CD4-positive, alpha-beta T cell treated with Interleukin-4 for 4 hours (primary cell): ENCODE data around the gene CDH13.

Experiments used
- DNase-seq: peaks from one replicate; pipeline ENCODE4 v3.0.0-alpha.2; 2020

CDH13 gene

DNA sequence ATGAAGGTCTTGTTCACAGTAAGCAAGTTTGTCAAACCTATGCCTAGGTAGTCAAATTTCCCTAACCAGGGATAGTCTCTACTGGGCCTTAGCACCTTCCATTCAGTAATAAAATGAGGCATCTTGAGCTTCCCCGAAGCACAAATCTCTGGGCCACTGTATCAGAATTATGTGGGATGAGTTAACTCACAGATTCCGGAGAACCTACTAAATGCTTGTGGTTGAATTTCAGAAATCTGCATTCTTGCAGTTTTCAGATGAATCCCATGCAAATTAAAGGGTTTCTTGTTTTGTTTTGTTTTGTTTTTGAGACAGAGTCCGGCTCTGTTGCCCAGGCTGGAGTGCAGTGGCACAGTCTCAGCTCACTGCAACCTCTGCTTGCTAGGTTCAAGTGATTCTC lies 702.2 kb downstream of the CDH13 start:
- DNase-seq, result no peak

GRCh38 chr16:83329441-83329840 lies 702.7 kb downstream of the CDH13 start:
- DNase-seq, result no peak

GRCh38 chr16:83330251-83330650 lies 703.5 kb downstream of the CDH13 start:
- no peak for DNase-seq

DNA sequence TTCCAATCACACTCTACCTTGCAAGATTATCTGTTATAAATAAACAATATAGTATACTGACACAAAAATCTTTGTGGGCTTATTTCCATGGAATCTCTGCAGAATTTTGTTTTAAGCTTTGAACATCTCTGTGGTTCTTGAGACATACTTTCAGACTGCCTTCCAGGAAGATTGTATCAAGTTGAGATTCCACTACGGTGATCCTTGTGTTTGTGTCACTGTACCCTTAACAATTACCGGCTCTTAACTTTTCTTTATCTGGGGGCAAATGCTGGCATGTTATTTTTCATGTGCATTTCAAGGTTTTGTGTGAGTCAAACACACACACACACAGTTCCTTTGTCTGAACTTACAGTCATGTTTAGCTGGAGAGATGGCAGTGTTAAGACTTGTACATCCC lies 708.3 kb downstream of the CDH13 start:
- no peak for DNase-seq

- no peak for DNase-seq
These were observed 709.8 kb downstream of the CDH13 start for GRCh38 chr16:83336603-83337002.

DNA sequence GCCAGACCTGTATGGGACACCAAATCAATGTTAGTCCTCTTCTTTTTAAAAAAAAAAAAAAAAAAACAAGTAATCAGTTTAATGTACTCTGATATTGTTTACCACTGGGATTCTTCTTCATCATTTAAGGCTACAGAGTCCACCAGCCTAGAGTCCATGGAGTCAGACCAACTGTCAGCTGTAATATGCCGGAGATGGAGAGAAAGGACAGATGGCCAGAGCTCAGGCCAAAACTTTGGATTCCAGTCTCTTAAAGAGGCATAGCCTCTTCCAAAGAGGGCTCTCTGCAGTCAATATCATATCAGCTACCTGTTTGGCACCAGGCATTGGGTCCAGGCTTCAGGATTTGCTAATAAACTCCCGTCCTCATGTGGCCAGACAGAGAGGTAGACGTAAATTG lies 711.4 kb downstream of the CDH13 start:
- no peak for DNase-seq

- DNase-seq, result no peak
These were observed 712.2 kb downstream of the CDH13 start for GRCh38 chr16:83338941-83339340.

DNA sequence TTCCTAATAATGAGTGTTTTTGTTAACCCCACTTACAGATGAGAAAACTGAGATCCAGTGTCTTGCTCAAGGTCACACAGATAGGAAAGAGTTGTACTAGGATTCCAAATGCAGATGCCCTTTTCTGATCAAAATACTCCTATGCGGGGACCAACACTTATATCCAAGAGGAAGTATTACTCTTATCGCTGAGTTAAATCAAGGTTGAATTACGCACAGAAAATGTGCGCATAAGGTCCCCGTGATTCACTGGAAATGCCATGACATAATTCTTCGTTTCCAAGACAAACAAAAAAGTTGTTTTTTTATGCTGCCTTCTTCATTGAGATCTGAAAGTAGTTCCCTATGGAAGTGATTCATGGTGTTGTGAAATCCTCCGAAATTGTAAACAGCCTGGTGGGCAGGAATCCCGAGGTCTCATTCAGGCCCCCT lies 717.2 kb downstream of the CDH13 start:
- DNase-seq, result no peak

DNA sequence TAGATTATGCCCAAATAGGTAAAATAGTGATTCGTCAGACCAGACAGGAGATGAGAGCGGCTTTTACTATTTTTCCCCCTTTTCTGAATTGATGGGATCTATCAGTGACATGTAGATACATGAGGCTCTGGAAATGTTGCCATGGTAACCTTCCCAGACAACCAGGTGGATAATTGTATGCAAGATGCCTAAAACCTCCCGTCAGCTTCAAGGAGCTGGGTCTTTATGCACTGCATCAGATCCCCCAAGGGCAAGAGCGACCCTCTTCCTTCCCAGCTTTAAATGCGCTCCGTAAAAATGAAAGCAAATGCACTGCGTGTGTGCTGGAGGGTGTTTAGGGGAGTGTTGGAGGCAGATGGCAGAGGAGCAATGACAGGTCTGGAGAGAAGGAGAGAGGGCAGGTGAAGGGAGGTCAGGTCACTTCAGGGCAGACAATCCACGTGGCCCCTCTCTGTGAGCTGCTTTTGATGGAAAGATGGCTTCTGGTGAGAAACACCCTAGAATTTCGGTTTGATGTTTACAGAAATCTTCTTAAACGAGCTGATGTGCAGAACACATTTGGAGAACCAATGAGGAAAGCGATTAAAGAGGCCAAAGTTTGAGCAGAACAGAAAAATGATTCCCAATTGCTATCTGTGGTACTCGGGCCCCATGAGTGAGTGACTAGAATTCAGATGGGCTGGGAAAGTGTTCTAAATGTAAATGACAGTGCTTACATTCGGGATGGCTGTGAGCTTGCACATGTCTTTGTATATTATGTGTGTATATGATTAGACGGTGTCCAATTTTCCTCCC lies 719.3 kb downstream of the CDH13 start:
- DNase-seq, result no peak

GRCh38 chr16:83348991-83349390 lies 722.2 kb downstream of the CDH13 start:
- DNase-seq, result no peak

- no peak for DNase-seq
These were observed 723.7 kb downstream of the CDH13 start for GRCh38 chr16:83350481-83350880.

DNA sequence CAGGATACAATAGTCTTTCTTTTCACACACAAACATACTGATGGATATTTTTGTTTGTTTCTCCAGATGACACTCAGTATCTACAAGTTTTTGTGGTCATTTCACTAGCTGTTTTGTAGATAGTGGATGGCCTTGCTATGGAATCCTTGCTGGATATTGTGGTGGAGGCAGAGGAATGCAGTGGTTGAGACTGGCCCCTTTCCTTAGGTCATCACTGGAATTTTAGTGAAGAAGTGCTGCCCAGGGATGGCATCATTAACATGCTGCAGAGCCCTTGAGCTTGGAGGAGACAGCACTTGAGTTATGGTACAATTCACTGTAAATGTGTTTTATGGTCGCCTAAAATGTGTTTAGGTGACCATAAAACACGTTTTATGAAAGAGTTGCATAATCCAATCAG lies 725.1 kb downstream of the CDH13 start:
- no peak for DNase-seq

DNA sequence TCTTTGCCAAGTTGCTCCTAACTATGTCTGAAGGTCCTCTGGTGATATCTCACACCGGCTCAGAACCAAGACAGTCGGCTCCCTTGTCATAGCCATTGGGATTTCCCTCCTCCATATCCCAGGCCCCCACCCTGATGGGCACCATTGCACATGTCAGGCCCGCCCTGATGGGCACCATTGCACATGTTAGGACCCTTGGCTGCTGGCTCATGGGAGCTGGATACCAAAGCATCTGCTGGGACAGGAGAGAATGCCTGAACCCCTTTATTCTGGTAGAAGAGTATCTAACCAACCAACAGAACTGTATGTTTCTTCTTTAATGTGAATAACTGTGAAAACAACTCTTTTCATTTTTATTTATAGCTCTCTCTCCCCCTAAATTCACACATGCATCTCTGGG lies 726.5 kb downstream of the CDH13 start:
- no peak for DNase-seq

GRCh38 chr16:83354015-83354414 lies 727.2 kb downstream of the CDH13 start:
- no peak for DNase-seq

DNA sequence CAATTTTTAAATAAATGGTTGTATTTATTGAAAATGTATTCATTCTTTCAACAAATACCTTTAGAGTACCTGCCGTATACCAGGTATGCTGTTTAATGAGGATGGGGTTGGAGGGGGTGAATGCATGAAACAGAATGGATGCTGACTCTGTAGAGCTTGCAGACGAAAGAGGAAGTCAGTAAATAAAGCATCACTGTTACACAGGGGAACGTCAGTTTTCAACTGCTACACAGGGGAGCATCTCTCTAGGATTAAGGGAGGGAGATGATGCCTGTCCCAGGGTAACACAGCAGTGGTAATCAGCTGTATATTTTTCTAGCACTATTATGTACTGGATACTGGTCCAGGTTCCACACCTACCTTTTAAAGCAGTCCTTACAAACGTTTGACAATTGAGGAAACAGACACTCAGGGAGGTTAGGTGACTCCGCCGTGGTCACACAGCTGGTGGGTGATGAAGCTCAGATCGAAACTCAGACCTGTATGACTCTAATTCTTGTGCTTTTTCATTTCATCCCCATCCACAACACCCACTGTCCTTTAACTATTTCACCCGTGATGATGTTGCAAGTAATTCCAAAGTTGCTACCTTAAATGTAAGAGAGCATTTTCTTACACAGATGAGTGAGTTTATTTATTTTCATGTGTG lies 728.9 kb downstream of the CDH13 start:
- DNase-seq, result no peak

GRCh38 chr16:83356266-83356665 lies 729.5 kb downstream of the CDH13 start:
- peak; percentile 12 for DNase-seq

GRCh38 chr16:83356986-83357385 lies 730.2 kb downstream of the CDH13 start:
- DNase-seq, result no peak

DNA sequence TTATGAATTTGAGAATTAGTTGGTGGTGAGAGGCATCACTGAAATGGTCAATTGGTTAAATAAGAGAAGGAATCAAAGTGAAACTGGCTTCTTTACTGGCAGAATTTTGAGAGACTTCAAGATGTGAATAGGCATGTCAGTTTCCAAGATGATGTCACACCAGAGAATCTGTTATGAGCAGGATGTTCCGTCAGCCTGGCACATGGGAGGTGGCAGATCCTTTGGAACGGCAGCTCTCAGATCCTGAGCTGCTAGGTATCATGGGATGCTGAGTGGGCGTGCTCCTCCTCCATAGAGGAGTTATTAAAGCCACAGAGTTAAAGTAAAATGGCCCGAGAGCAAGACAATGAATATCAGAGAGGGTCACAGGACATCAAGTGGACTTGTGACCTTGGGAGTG lies 736.8 kb downstream of the CDH13 start:
- no peak for DNase-seq

DNA sequence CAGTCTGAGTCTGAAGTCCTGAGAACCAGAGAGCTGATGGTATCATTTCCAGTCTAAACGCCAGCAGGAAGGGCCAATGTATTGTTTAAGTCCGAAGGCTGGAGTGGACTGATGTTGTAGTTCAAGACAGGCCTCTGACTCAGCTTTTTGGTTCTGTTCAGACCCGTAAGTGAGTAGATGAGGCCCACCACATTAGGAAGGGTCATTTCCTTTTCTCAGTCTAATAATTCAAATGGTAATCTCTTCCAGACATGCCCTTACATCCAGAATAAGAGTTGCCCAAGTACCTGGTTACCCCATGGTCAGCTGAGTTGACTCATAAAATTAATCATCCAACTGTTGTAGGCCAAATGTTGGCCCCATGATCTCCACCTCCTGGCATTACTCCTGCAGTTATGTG lies 738.4 kb downstream of the CDH13 start:
- no peak for DNase-seq

GRCh38 chr16:83366228-83366627 lies 739.5 kb downstream of the CDH13 start:
- DNase-seq, result no peak

GRCh38 chr16:83374979-83375378 lies 748.2 kb downstream of the CDH13 start:
- no peak for DNase-seq

DNA sequence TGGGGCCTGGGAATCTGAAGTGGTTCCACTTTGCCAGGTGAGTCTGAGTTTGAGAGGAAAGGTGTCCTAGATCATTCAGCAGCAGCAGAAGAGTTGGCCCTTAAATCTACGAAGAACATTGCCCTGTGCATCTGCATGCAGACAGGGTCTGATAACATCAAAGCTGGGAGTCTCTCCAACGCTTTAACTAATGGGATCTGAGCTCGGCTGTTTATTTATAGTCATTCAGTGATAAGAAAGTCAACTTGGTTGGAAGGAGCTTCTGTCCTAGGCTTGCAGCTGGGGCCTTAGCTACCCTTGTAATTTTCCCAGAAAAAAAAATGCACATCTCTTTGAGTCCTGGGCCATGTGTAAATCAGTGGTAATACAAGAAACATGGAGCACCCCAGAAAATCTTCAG lies 763.0 kb downstream of the CDH13 start:
- DNase-seq, result no peak

DNA sequence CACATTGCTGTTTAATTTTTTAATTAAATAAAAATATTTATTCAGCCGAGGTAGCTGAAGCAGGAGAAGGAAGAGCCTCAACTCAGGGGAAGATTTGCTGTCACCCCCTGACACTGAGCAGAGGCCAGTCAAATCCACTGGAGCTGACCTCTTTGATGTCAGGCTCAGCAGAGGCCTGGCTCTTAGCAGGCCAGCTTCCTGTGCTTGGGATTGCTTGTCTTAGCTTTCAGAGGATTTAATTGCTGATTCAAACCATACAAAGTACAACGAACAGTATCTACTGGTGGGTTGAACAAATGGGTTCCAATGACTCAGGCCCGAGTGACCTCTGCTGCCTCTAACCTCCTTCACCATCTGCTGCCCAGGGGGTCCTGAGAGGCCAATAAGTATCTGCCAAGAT lies 764.0 kb downstream of the CDH13 start:
- DNase-seq, result no peak

DNA sequence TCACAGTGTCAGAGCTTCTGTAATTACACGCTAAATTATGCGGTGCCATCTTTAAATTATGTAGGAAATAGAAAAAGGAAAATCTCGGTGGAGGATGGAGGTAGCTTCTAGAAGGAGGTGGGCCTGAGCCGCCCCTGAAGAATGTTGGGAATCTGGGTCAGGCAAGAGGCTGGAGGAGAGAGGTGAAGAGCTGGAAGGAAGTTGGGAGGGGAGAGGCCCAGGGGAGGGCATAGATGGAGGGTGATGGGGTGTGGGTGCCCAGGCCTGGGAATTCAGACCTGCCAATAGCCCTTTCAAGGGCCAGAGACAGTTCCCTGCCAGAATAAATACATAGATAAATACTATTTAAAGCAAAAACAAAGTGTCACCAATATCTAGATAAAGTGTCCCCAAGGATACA lies 766.0 kb downstream of the CDH13 start:
- no peak for DNase-seq
